Choroid plexus epithelial cell (primary cell): Measurements from ENCODE around the gene UBL7.
A peak's percentile ranks its signal among the peaks of the same experiment; 100 is the strongest.
"Not testable (repeated sequence)": the region's sequence is repeated elsewhere in the genome, so short reads cannot be mapped to it uniquely, and the experiment has no call there.

Experiments used
- DNase-seq: peaks from one replicate; pipeline ENCODE4 v3.0.0-alpha.2; 2010; ENCODE audit warnings: low read depth
- H3K4me3 ChIP-seq: 2 replicates; pipeline ENCODE4 v1.5.1; 2011; ENCODE audit warnings: low read depth, mild to moderate bottlenecking, control low read depth, low read length, moderate library complexity
- CTCF ChIP-seq: conservative IDR thresholded peaks from 2 replicates; pipeline ENCODE4 v1.5.1; 2011; ENCODE audit warnings: low read depth, mild to moderate bottlenecking, control low read depth, inconsistent platforms, low read length, moderate library complexity

Gene UBL7

GRCh38 chr15:74482661-74483060 lies 21.7 kb upstream of the UBL7 start:
- peak; percentile 31 for TF ChIP-seq CTCF
- DNase-seq = peak; percentile 11
- H3K4me3 ChIP-seq = no peak overlapping the region

- H3K4me3 ChIP-seq, DNase-seq: not testable (repeated sequence)
These were observed 19.4 kb upstream of the UBL7 start for GRCh38 chr15:74480364-74480763.

GRCh38 chr15:74471621-74472020 lies 10.7 kb upstream of the UBL7 start:
- H3K4me3 ChIP-seq = not testable (repeated sequence)

GRCh38 chr15:74470631-74471395 lies 9.9 kb upstream of the UBL7 start:
- TF ChIP-seq CTCF = no peak
- H3K4me3 ChIP-seq = no peak overlapping the region
- no peak for DNase-seq

More at GRCh38 chr15:74471621-74472020, 10.7 kb upstream of the UBL7 start:
- DNase-seq = not testable (repeated sequence)

GRCh38 chr15:74468341-74469032 lies 7.5 kb upstream of the UBL7 start:
- no peak for TF ChIP-seq CTCF
- no peak for DNase-seq
- H3K4me3 ChIP-seq = no peak overlapping the region

- no peak for DNase-seq
- no peak for TF ChIP-seq CTCF
- no peak overlapping the region for H3K4me3 ChIP-seq
These were observed 5.6 kb upstream of the UBL7 start for GRCh38 chr15:74466570-74466969.

- H3K4me3 ChIP-seq = no peak overlapping the region
- no peak for DNase-seq
- TF ChIP-seq CTCF = no peak
These were observed 3.9 kb upstream of the UBL7 start for GRCh38 chr15:74464897-74465296.

- no peak for TF ChIP-seq CTCF
- no peak for DNase-seq
These were observed 3.3 kb upstream of the UBL7 start for GRCh38 chr15:74464216-74464615.

More at GRCh38 chr15:74464216-74464615, 3.3 kb upstream of the UBL7 start:
- H3K4me3 ChIP-seq = no peak overlapping the region
